Activated CD8-positive, alpha-beta T cell treated with anti-CD3 and anti-CD28 coated beads, Interleukin-2, amount 10 ng/mL, durations not matched to agents 7 days and 5 days (primary cell): ENCODE measurements around the gene SLITRK4. TPM values are rescaled to one million over a fixed set of nuclear protein-coding genes. Genes with fewer than 3 reads are reported as not detected.

Source experiments
- ATAC-seq: fragments of 150-1000 bp; cut with Tn5 transposase; one replicate; pipeline ENCODE4 v1.10.0; 2021; ENCODE audit warnings: moderate library complexity
- CTCF ChIA-PET: fragments of 350-600 bp; sonication (Branson Sonifier 250); formaldehyde crosslinking; loops from one replicate; lab custom pipeline; 2021; ENCODE audit warnings: antibody characterized with exemption; lab: Charles Lee
- POLR2A ChIA-PET: fragments of 350-600 bp; sonication (Branson Sonifier 250); formaldehyde crosslinking; loops from one replicate; lab custom pipeline; 2021; ENCODE audit warnings: antibody characterized with exemption; lab: Charles Lee
- DNase-seq: peaks from one replicate; pipeline ENCODE4 v3.0.0-alpha.2; 2020
- H3K27ac Mint-ChIP-seq: one replicate; pipeline ENCODE4 v1.8.0; 2021; ENCODE audit warnings: mild to moderate bottlenecking, mixed read lengths
- H3K27me3 Mint-ChIP-seq: one replicate; pipeline ENCODE4 v1.8.0; 2021; ENCODE audit warnings: low read depth, mixed read lengths
- H3K36me3 Mint-ChIP-seq: one replicate; pipeline ENCODE4 v1.8.0; 2021; ENCODE audit warnings: low read depth, mixed read lengths
- H3K4me1 Mint-ChIP-seq: one replicate; pipeline ENCODE4 v1.8.0; 2021; ENCODE audit warnings: low read depth, mixed read lengths
- H3K4me3 Mint-ChIP-seq: one replicate; pipeline ENCODE4 v1.8.0; 2021; ENCODE audit warnings: mild to moderate bottlenecking, mixed read lengths
- H3K9me3 Mint-ChIP-seq: one replicate; pipeline ENCODE4 v1.8.0; 2022; ENCODE audit warnings: mixed read lengths; ENCODE audit not compliant: insufficient read depth
- total RNA-seq, 2 experiments: library from RNA; stranded (reverse); gene quantifications; one replicate each; pipeline ENCODE4 v1.2.3, GENCODE V29; 2021

Gene SLITRK4, protein sequence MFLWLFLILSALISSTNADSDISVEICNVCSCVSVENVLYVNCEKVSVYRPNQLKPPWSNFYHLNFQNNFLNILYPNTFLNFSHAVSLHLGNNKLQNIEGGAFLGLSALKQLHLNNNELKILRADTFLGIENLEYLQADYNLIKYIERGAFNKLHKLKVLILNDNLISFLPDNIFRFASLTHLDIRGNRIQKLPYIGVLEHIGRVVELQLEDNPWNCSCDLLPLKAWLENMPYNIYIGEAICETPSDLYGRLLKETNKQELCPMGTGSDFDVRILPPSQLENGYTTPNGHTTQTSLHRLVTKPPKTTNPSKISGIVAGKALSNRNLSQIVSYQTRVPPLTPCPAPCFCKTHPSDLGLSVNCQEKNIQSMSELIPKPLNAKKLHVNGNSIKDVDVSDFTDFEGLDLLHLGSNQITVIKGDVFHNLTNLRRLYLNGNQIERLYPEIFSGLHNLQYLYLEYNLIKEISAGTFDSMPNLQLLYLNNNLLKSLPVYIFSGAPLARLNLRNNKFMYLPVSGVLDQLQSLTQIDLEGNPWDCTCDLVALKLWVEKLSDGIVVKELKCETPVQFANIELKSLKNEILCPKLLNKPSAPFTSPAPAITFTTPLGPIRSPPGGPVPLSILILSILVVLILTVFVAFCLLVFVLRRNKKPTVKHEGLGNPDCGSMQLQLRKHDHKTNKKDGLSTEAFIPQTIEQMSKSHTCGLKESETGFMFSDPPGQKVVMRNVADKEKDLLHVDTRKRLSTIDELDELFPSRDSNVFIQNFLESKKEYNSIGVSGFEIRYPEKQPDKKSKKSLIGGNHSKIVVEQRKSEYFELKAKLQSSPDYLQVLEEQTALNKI
- not detected for total RNA-seq

GRCh38 chrX:143635915-143636314 lies at the start of gene SLITRK4:
Gene SLITRK4, minus strand, starts transcription at chrX:143636101. Its CDS starts 4,993 bp downstream, at chrX:143631108.
- DNase-seq (no peak), ATAC-seq (no peak)
- Mint-ChIP-seq H3K36me3 (peaks cover 2% of the 10 kb centered on the region), H3K27ac (no peak within 1 kb of the TSS), H3K27me3 (peaks cover 10% of the 10 kb centered on the region), H3K9me3 (no peaks in the 10 kb centered on the region), H3K4me3 (no peak within 1 kb of the TSS), H3K4me1 (peaks cover 2% of the 10 kb centered on the region)
- CTCF ChIA-PET: no interaction called here
- POLR2A ChIA-PET: no interaction called here

DNA sequence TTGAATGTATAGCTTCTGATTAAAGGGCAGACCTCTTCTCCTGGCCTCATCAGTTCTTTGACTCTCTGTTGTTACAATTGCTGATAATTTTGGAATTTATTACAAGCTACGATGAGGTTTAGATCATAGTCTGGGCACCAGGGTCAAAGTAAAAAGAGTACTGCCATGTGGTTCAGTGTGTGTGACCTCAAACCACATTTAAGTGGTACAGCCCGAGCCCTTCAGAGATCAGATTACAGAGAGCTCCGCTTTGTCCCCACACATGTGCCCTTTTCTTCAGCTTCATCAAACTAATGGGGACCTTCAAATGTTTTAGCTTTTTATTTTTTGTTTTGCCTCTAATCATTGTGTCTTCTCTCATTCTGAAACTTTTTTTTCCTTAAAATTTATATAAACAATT lies 47.6 kb upstream of the SLITRK4 start:
- ChIA-PET POLR2A (no interaction called here), CTCF (no interaction called here)
- no peak for DNase-seq
- Mint-ChIP-seq H3K36me3 (no peaks in the 10 kb centered on the region), H3K4me1 (no peaks in the 10 kb centered on the region), H3K27ac (no peak overlapping the region), H3K9me3 (peaks cover 3% of the 10 kb centered on the region), H3K4me3 (no peak overlapping the region), H3K27me3 (no peaks in the 10 kb centered on the region)
- ATAC-seq: no peak

- no peak overlapping the region for H3K27ac Mint-ChIP-seq
- H3K27me3 Mint-ChIP-seq: no peaks in the 10 kb centered on the region
- no peak overlapping the region for H3K4me3 Mint-ChIP-seq
- POLR2A ChIA-PET: no interaction called here
- CTCF ChIA-PET: no interaction called here
- no peaks in the 10 kb centered on the region for H3K4me1 Mint-ChIP-seq
- ATAC-seq (no peak), DNase-seq (no peak)
- H3K9me3 Mint-ChIP-seq: no peaks in the 10 kb centered on the region
- no peaks in the 10 kb centered on the region for H3K36me3 Mint-ChIP-seq
Observed at GRCh38 chrX:143674926-143675325, 39.0 kb upstream of the SLITRK4 start.

DNA sequence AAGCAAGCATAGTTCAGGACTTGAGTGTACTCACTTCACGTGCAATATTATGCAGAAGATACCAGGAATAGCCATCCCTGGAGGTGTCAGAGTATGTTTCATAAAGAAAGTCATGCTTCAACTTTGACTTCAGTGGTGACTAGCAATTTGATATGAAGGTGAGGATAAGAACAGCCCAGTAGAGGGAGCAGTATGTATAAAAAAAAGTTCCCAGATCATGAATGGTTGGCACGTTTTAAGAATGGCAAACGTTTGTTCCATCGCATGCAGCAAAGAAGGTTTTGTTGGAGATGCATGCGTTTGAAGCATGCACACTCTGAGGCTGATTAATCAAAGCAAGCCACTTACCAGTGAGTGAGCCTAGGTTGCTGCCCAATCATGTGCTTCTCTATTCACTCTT lies 33.5 kb upstream of the SLITRK4 start:
- Mint-ChIP-seq H3K36me3 (no peaks in the 10 kb centered on the region), H3K4me1 (no peaks in the 10 kb centered on the region), H3K27me3 (no peaks in the 10 kb centered on the region), H3K9me3 (no peaks in the 10 kb centered on the region), H3K4me3 (no peak overlapping the region), H3K27ac (no peak overlapping the region)
- no peak for ATAC-seq
- ChIA-PET CTCF (no interaction called here), POLR2A (no interaction called here)
- DNase-seq: no peak

DNA sequence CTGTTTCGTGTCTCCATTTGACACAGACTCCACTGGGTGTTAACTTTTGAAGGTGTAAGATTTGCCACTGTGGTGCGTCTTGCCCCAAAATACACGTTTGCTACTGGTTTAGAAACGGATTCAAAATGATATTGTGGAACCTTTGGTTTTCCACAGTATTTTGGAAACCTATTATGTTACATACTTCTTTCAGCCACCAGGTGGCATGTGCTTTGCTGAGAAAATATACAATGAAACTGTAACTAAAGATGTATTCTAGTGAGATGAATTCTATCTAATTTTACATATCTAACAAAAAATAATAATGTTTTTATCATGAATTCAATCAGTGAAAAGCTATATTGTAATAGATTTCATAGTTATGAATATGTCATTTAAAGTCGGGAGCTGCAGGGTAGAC lies 28.4 kb upstream of the SLITRK4 start:
- no peak overlapping the region for H3K4me3 Mint-ChIP-seq

GRCh38 chrX:143663755-143664154 lies 27.9 kb upstream of the SLITRK4 start:
- DNase-seq (no peak), ATAC-seq (no peak)
- CTCF ChIA-PET: no interaction called here
- no peaks in the 10 kb centered on the region for H3K9me3 Mint-ChIP-seq
- H3K27ac Mint-ChIP-seq: no peak overlapping the region
- no peaks in the 10 kb centered on the region for H3K4me1 Mint-ChIP-seq
- H3K27me3 Mint-ChIP-seq: no peaks in the 10 kb centered on the region
- no peaks in the 10 kb centered on the region for H3K36me3 Mint-ChIP-seq
- POLR2A ChIA-PET: no interaction called here
- no peak overlapping the region for H3K4me3 Mint-ChIP-seq

More for the DNA sequence above, 28.4 kb upstream of the SLITRK4 start:
- DNase-seq (no peak), ATAC-seq (no peak)
- Mint-ChIP-seq H3K4me1 (no peaks in the 10 kb centered on the region), H3K27ac (no peak overlapping the region), H3K9me3 (no peaks in the 10 kb centered on the region), H3K36me3 (no peaks in the 10 kb centered on the region), H3K27me3 (no peaks in the 10 kb centered on the region)
- ChIA-PET CTCF (no interaction called here), POLR2A (no interaction called here)

GRCh38 chrX:143661286-143661685 lies 25.4 kb upstream of the SLITRK4 start:
- no peaks in the 10 kb centered on the region for H3K27me3 Mint-ChIP-seq
- no peaks in the 10 kb centered on the region for H3K4me1 Mint-ChIP-seq

DNA sequence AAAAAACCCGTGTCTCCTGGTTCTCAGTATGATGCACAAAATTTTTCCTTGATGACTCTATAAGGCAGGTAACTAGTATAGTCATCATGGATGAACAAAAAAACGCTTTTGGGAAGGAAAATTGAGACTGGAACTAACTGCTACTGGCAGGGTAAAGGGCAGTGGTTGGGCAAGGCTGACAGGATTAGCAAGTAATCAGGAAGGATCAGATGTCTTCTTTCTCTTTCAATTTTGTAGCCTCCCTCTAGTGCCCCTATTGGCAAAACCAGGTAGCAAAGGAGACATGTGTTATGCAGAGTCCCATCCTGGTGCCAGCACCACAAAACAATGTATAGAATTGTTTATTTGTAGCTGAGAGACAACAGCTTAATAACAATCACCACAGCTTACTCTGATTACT lies 12.8 kb upstream of the SLITRK4 start:
- Mint-ChIP-seq H3K4me1 (no peaks in the 10 kb centered on the region), H3K36me3 (no peaks in the 10 kb centered on the region), H3K27ac (no peak overlapping the region), H3K4me3 (no peak overlapping the region), H3K9me3 (no peaks in the 10 kb centered on the region), H3K27me3 (no peaks in the 10 kb centered on the region)
- ChIA-PET CTCF (no interaction called here), POLR2A (no interaction called here)
- DNase-seq (no peak), ATAC-seq (no peak)

More at GRCh38 chrX:143661286-143661685, 25.4 kb upstream of the SLITRK4 start:
- Mint-ChIP-seq H3K9me3 (no peaks in the 10 kb centered on the region), H3K4me3 (no peak overlapping the region), H3K27ac (no peak overlapping the region), H3K36me3 (no peaks in the 10 kb centered on the region)
- POLR2A ChIA-PET: no interaction called here
- DNase-seq: no peak
- CTCF ChIA-PET: no interaction called here
- ATAC-seq: no peak

- DNase-seq (no peak), ATAC-seq (no peak)
- Mint-ChIP-seq H3K27me3 (no peaks in the 10 kb centered on the region), H3K4me3 (no peak overlapping the region), H3K36me3 (no peaks in the 10 kb centered on the region), H3K4me1 (no peaks in the 10 kb centered on the region), H3K27ac (no peak overlapping the region), H3K9me3 (no peaks in the 10 kb centered on the region)
- CTCF ChIA-PET: no interaction called here
- POLR2A ChIA-PET: no interaction called here
Observed at GRCh38 chrX:143642426-143642825, 6.5 kb upstream of the SLITRK4 start.

DNA sequence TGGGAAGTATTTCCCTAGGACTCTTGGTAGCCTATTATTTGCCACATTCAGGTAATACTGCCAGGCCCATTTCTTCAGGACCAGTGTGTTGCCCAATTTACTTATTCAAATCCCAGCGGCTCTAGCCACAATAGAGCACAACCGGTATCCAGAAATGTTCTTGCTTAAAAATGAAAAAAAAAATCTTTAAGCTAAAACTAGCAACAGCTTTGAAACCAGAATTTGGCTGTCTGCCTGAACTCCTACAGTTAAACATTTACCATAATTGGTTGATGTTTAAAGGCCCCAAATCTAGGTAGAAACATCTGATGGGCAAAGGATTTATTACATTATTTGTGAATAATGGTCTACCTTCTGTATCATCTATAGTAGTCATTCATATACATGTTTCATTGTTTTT lies 930 bp upstream of the SLITRK4 start:
- ATAC-seq (no peak), DNase-seq (no peak)
- no peaks in the 10 kb centered on the region for H3K9me3 Mint-ChIP-seq
- H3K4me1 Mint-ChIP-seq: peaks cover 2% of the 10 kb centered on the region
- H3K4me3 Mint-ChIP-seq: no peak overlapping the region
- peaks cover 2% of the 10 kb centered on the region for H3K36me3 Mint-ChIP-seq
- no peak overlapping the region for H3K27ac Mint-ChIP-seq
- POLR2A ChIA-PET: interaction anchor here (0.8 kb wide), 1 partner anchor 1900 kb away, joined by 3 read pairs; no protein-coding TSS in a partner anchor
- CTCF ChIA-PET: no interaction called here
- peaks cover 10% of the 10 kb centered on the region for H3K27me3 Mint-ChIP-seq

- Mint-ChIP-seq H3K27ac (no peak overlapping the region), H3K9me3 (no peaks in the 10 kb centered on the region), H3K4me3 (no peak overlapping the region), H3K27me3 (peaks cover 10% of the 10 kb centered on the region), H3K36me3 (peaks cover 2% of the 10 kb centered on the region), H3K4me1 (peaks cover 2% of the 10 kb centered on the region)
- ATAC-seq (no peak), DNase-seq (no peak)
- ChIA-PET CTCF (no interaction called here), POLR2A (no interaction called here)
Observed at GRCh38 chrX:143634663-143635455, 1.0 kb downstream of the SLITRK4 start.

GRCh38 chrX:143634309-143634662 lies 1.6 kb downstream of the SLITRK4 start:
- no peaks in the 10 kb centered on the region for H3K9me3 Mint-ChIP-seq
- H3K27ac Mint-ChIP-seq: no peak overlapping the region
- H3K27me3 Mint-ChIP-seq: peaks cover 10% of the 10 kb centered on the region
- CTCF ChIA-PET: no interaction called here
- peaks cover 2% of the 10 kb centered on the region for H3K4me1 Mint-ChIP-seq
- DNase-seq (no peak), ATAC-seq (no peak)
- POLR2A ChIA-PET: no interaction called here
- H3K36me3 Mint-ChIP-seq: peaks cover 2% of the 10 kb centered on the region
- no peak overlapping the region for H3K4me3 Mint-ChIP-seq
